C4-2B (cell line): Measurements from ENCODE around the gene PAGE4.

ENCODE experiments used
- ZFX ChIP-seq: fragments of 450-650 bp; IDR thresholded peaks from 2 replicates; pipeline ENCODE4 v1.6.1; 2017
- TF ChIP-seq, protein P1 (sequence below): fragments of 450-650 bp; conservative IDR thresholded peaks from 2 replicates; pipeline ENCODE4 v1.5.1; 2017; ENCODE audit warnings: mild to moderate bottlenecking

DNA sequence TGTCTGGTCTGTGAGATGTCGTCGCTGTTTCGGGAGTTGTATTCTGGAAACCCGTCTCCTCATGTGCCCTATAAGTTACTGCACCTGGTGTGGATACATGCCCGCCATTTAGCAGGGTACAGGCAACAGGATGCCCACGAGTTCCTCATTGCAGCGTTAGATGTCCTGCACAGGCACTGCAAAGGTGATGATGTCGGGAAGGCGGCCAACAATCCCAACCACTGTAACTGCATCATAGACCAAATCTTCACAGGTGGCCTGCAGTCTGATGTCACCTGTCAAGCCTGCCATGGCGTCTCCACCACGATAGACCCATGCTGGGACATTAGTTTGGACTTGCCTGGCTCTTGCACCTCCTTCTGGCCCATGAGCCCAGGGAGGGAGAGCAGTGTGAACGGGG is 51.6 kb downstream of the PAGE4 start:
- TF ChIP-seq, protein P1, sequence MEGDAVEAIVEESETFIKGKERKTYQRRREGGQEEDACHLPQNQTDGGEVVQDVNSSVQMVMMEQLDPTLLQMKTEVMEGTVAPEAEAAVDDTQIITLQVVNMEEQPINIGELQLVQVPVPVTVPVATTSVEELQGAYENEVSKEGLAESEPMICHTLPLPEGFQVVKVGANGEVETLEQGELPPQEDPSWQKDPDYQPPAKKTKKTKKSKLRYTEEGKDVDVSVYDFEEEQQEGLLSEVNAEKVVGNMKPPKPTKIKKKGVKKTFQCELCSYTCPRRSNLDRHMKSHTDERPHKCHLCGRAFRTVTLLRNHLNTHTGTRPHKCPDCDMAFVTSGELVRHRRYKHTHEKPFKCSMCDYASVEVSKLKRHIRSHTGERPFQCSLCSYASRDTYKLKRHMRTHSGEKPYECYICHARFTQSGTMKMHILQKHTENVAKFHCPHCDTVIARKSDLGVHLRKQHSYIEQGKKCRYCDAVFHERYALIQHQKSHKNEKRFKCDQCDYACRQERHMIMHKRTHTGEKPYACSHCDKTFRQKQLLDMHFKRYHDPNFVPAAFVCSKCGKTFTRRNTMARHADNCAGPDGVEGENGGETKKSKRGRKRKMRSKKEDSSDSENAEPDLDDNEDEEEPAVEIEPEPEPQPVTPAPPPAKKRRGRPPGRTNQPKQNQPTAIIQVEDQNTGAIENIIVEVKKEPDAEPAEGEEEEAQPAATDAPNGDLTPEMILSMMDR = no peak
- TF ChIP-seq ZFX = no peak
